GM19463 (cell line): ENCODE results near the gene DPH2.
A peak's percentile ranks its signal among the peaks of the same experiment; 100 is the strongest.

Experiments
- ATAC-seq: cut with Tn5 transposase; IDR thresholded peaks from one replicate; pipeline ENCODE4 v1.9.1; 2021; ENCODE audit warnings: mild to moderate bottlenecking, moderate library complexity; ENCODE audit not compliant: unreplicated experiment

Gene DPH2

GRCh38 chr1:43944860-43945259 lies 24.9 kb upstream of the DPH2 start:
- no peak for ATAC-seq

GRCh38 chr1:43945674-43946235 lies 24.1 kb upstream of the DPH2 start:
- no peak for ATAC-seq

- ATAC-seq, result peak; percentile 93
Measured at GRCh38 chr1:43946236-43947060, 23.4 kb upstream of the DPH2 start, which contains the start of gene IPO13. TSS of gene IPO13 (plus strand) at chr1:43946950. CDS start at chr1:43947601, 651 bp downstream.

GRCh38 chr1:43947061-43947873 lies 22.5 kb upstream of the DPH2 start:
- ATAC-seq, result no peak

GRCh38 chr1:43947874-43948437 lies 21.9 kb upstream of the DPH2 start:
- ATAC-seq, result no peak

- ATAC-seq, result no peak
Measured at GRCh38 chr1:43949678-43950077, 20.1 kb upstream of the DPH2 start.

GRCh38 chr1:43951021-43951985 lies 18.5 kb upstream of the DPH2 start:
- ATAC-seq, result no peak

- ATAC-seq, result no peak
Measured at GRCh38 chr1:43952731-43953346, 17.0 kb upstream of the DPH2 start.

- ATAC-seq, result no peak
Measured at GRCh38 chr1:43953361-43953760, 16.4 kb upstream of the DPH2 start.

- ATAC-seq, result no peak
Measured at GRCh38 chr1:43954036-43954435, 15.8 kb upstream of the DPH2 start.

- ATAC-seq, result no peak
Measured at GRCh38 chr1:43956234-43956633, 13.6 kb upstream of the DPH2 start.

GRCh38 chr1:43957407-43958040 lies 12.3 kb upstream of the DPH2 start:
- no peak for ATAC-seq

- no peak for ATAC-seq
Measured at GRCh38 chr1:43958351-43959255, 11.2 kb upstream of the DPH2 start.

- no peak for ATAC-seq
Measured at GRCh38 chr1:43960798-43961197, 9.0 kb upstream of the DPH2 start.

- no peak for ATAC-seq
Measured at GRCh38 chr1:43961692-43962091, 8.1 kb upstream of the DPH2 start.

- ATAC-seq, result no peak
Measured at GRCh38 chr1:43962324-43962723, 7.5 kb upstream of the DPH2 start.

GRCh38 chr1:43963006-43963405 lies 6.8 kb upstream of the DPH2 start:
- ATAC-seq, result no peak

GRCh38 chr1:43963890-43964289 lies 5.9 kb upstream of the DPH2 start:
- ATAC-seq, result no peak
